ENCODE results near the gene MYO1D. TPM values are rescaled to one million over a fixed set of nuclear protein-coding genes. Genes with fewer than 3 reads are reported as not detected.

Gene MYO1D
- total RNA-seq, 6 donors from 2014 or later = 63.0 to 139 (median 91.9) TPM

GRCh38 chr17:32623196-32623595 lies 253.7 kb downstream of the MYO1D start:
- TF ChIP-seq POLR2AphosphoS5 (IDR thresholded peaks at IDR 0.05) (no peak), POLR2A (IDR thresholded peaks at IDR 0.05) (no peak)
- H3K27me3 ChIP-seq = no peaks in the 10 kb centered on the region
- no peaks in the 10 kb centered on the region for H3K9me3 ChIP-seq
- DNase-seq = no peak
- H3K4me1 ChIP-seq = no peaks in the 10 kb centered on the region
- H3K4me3 ChIP-seq = no peak overlapping the region
- no peaks in the 10 kb centered on the region for H3K36me3 ChIP-seq
- ATAC-seq (ENCODE audit: low FRiP score in 2 of 2) = no peak
- WGBS, 2 donors = 61 to 65% methylated on average over 2 of the region's 2 CpGs
- no peak overlapping the region for H3K27ac ChIP-seq

GRCh38 chr17:32622540-32622939 lies 254.4 kb downstream of the MYO1D start:
- DNase-seq = no peak
- Histone ChIP-seq H3K9me3 (no peaks in the 10 kb centered on the region), H3K27me3 (no peaks in the 10 kb centered on the region), H3K27ac (no peak overlapping the region), H3K4me3 (no peak overlapping the region), H3K4me1 (no peaks in the 10 kb centered on the region), H3K36me3 (no peaks in the 10 kb centered on the region)
- ATAC-seq (ENCODE audit: low FRiP score in 2 of 2) = no peak
- no peak for TF ChIP-seq POLR2A (IDR thresholded peaks at IDR 0.05)
- no peak for TF ChIP-seq EP300 (IDR thresholded peaks at IDR 0.05)
- TF ChIP-seq POLR2AphosphoS5 (IDR thresholded peaks at IDR 0.05) = no peak
- no peak for TF ChIP-seq CTCF (IDR thresholded peaks at IDR 0.05)
- WGBS, 2 donors = 87 to 89% methylated on average over 4 of the region's 4 CpGs

- TF ChIP-seq POLR2A (IDR thresholded peaks at IDR 0.05) (no peak), EP300 (IDR thresholded peaks at IDR 0.05) (no peak), POLR2AphosphoS5 (IDR thresholded peaks at IDR 0.05) (no peak), CTCF (IDR thresholded peaks at IDR 0.05) (no peak)
- Histone ChIP-seq H3K27ac (no peak overlapping the region), H3K9me3 (no peaks in the 10 kb centered on the region), H3K27me3 (no peaks in the 10 kb centered on the region), H3K36me3 (no peaks in the 10 kb centered on the region), H3K4me3 (no peak overlapping the region), H3K4me1 (no peaks in the 10 kb centered on the region)
- 87 to 93% methylated on average over 3 of the region's 3 CpGs for WGBS, 2 donors
- DNase-seq = no peak
- ATAC-seq (ENCODE audit: low FRiP score in 2 of 2) = no peak
Measured at GRCh38 chr17:32621612-32622312, 255.2 kb downstream of the MYO1D start.

- WGBS, 2 donors = 92 to 94% methylated on average over 3 of the region's 3 CpGs
- H3K4me3 ChIP-seq = no peak overlapping the region
- TF ChIP-seq CTCF (IDR thresholded peaks at IDR 0.05) (no peak), POLR2A (IDR thresholded peaks at IDR 0.05) (no peak), EP300 (IDR thresholded peaks at IDR 0.05) (no peak), POLR2AphosphoS5 (IDR thresholded peaks at IDR 0.05) (no peak)
- no peaks in the 10 kb centered on the region for H3K27me3 ChIP-seq
- H3K36me3 ChIP-seq = no peaks in the 10 kb centered on the region
- no peak for DNase-seq
- no peak for ATAC-seq (ENCODE audit: low FRiP score in 2 of 2)
- H3K27ac ChIP-seq = no peak overlapping the region
- H3K4me1 ChIP-seq = no peaks in the 10 kb centered on the region
- no peaks in the 10 kb centered on the region for H3K9me3 ChIP-seq
Measured at GRCh38 chr17:32615326-32615725, 261.6 kb downstream of the MYO1D start.

GRCh38 chr17:32610943-32611342 lies 266.0 kb downstream of the MYO1D start:
- Histone ChIP-seq H3K4me3 (no peak overlapping the region), H3K27me3 (no peaks in the 10 kb centered on the region), H3K4me1 (no peaks in the 10 kb centered on the region), H3K9me3 (no peaks in the 10 kb centered on the region), H3K36me3 (no peaks in the 10 kb centered on the region), H3K27ac (no peak overlapping the region)
- WGBS, 2 donors = 96 to 100% methylated on average over 6 of the region's 6 CpGs
- TF ChIP-seq POLR2AphosphoS5 (IDR thresholded peaks at IDR 0.05) (no peak), POLR2A (IDR thresholded peaks at IDR 0.05) (no peak), EP300 (IDR thresholded peaks at IDR 0.05) (no peak), CTCF (IDR thresholded peaks at IDR 0.05) (no peak)
- no peak for DNase-seq
- no peak for ATAC-seq (ENCODE audit: low FRiP score in 2 of 2)
